Measurements from ENCODE around the gene FN3KRP. TPM values are rescaled to one million over a fixed set of nuclear protein-coding genes. Genes with fewer than 3 reads are reported as not detected.

FN3KRP gene
- total RNA-seq, 5 donors from 2014 or later (not counting 1 experiment from before 2014, with no cell fraction given), result 29.2 to 49.4 (median 44.3) TPM

DNA sequence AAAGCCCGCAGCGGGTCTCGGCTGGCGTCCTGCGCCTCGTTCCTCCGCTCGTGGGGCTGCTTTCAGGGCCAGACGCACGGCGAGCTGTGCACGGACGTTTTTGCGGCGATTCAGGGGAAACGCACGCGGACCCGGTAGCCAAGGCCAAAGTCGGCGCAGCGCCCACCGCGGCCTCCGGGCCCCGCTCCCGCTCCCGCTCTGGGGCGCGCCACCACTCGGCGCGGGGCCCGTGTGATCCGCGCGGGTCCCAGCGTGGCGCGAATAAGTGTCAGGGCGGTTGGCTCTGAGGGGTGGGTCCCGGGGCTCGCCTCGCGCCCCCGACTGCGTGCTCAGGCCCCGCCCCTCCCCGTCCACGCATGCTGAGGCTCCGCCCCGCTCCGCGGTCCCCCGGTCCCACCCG, 34.7 kb downstream of the FN3KRP start:
- peak in 1 of 35 experiments; percentile 60 for DNase-seq
- Mint-ChIP-seq H3K4me3 (peak overlapping the region in 2 of 3 donors; percentile 37 to 43), H3K36me3 (peaks cover 6% of the 10 kb centered on the region), H3K4me1 (peaks cover 16 to 32% (median 26%) of the 10 kb centered on the region in 3 donors), H3K27me3 (no peaks in the 10 kb centered on the region), H3K9me3 (peaks cover 0 to 2% (median 0%) of the 10 kb centered on the region in 3 donors), H3K27ac (no peak overlapping the region)
- peaks cover 7 to 32% of the 10 kb centered on the region in 2 experiments for H3K4me1 ChIP-seq (ENCODE audit: control insufficient read depth in 1 of 2, extremely low read depth in 1 of 2, insufficient read depth in 2 of 2, low read length in 2 of 2)
- ChIA-PET CTCF (no interaction called here), POLR2A (no interaction called here)
- H3K27ac ChIP-seq (ENCODE audit: low read length), result no peak overlapping the region
- H3K9me3 ChIP-seq, result no peaks in the 10 kb centered on the region
- WGBS (ENCODE audit: insufficient coverage), result 2% methylated on average over 40 of the region's 56 CpGs
- no peaks in the 10 kb centered on the region for H3K27me3 ChIP-seq (replicated peaks in 1 of 2; ENCODE audit: control insufficient read depth in 2 of 2, extremely low read depth in 1 of 2, insufficient read depth in 2 of 2, low read length in 1 of 2)
- peak in 3 of 4 experiments; percentile 24 to 65 (median 55) for ATAC-seq (replicated peaks in 1 of 4)
- peak overlapping the region in 1 of 2 donors; percentile 43 for H3K4me3 ChIP-seq (ENCODE audit: control insufficient read depth in 1 of 2, extremely low read depth in 1 of 2, low read length in 1 of 2)
- no peaks in the 10 kb centered on the region for H3K36me3 ChIP-seq (ENCODE audit: control insufficient read depth in 2 of 2, extremely low read depth in 1 of 2, insufficient read depth in 1 of 2, low read length in 1 of 2)

GRCh38 chr17:82751571-82752370, 35.3 kb downstream of the FN3KRP start, which contains the start of gene TBCD:
TSS of gene TBCD (plus strand) at chr17:82752065. CDS start at chr17:82752194, 129 bp downstream.
- H3K27me3 ChIP-seq (replicated peaks in 1 of 2; ENCODE audit: control insufficient read depth in 2 of 2, extremely low read depth in 1 of 2, insufficient read depth in 2 of 2, low read length in 1 of 2), result no peaks in the 10 kb centered on the region
- CTCF ChIA-PET, result no interaction called here
- Mint-ChIP-seq H3K4me1 (peaks cover 16 to 32% (median 26%) of the 10 kb centered on the region in 3 donors), H3K36me3 (peaks cover 6% of the 10 kb centered on the region), H3K27ac (peak within 1 kb of the TSS in 1 of 2 donors; percentile 52), H3K27me3 (no peaks in the 10 kb centered on the region), H3K9me3 (no peaks in the 10 kb centered on the region), H3K4me3 (peak within 1 kb of the TSS; percentile 76 to 81 (median 80))
- H3K4me3 ChIP-seq (ENCODE audit: control insufficient read depth in 1 of 2, extremely low read depth in 1 of 2, low read length in 1 of 2), result peak within 1 kb of the TSS; percentile 45 to 60
- H3K4me1 ChIP-seq (ENCODE audit: control insufficient read depth in 1 of 2, extremely low read depth in 1 of 2, insufficient read depth in 2 of 2, low read length in 2 of 2), result peaks cover 7 to 32% of the 10 kb centered on the region in 2 experiments
- DNase-seq, result peak; percentile 66 to 93 (median 81)
- H3K36me3 ChIP-seq (ENCODE audit: control insufficient read depth in 2 of 2, extremely low read depth in 1 of 2, insufficient read depth in 1 of 2, low read length in 1 of 2), result peaks cover 0 to 2% of the 10 kb centered on the region in 2 donors
- H3K9me3 ChIP-seq, result no peaks in the 10 kb centered on the region
- whole genome bisulfite sequencing (ENCODE audit: insufficient coverage), result under 1% methylated on average over 86 of the region's 114 CpGs
- no peak within 1 kb of the TSS for H3K27ac ChIP-seq (ENCODE audit: low read length)
- POLR2A ChIA-PET, result no interaction called here
- ATAC-seq (replicated peaks in 1 of 4), result peak; percentile 79 to 83 (median 80)

GRCh38 chr17:82752371-82753200, 36.1 kb downstream of the FN3KRP start:
- H3K27ac Mint-ChIP-seq, result peak overlapping the region in 1 of 2 donors; percentile 52
- no peaks in the 10 kb centered on the region for H3K27me3 ChIP-seq (replicated peaks in 1 of 2; ENCODE audit: control insufficient read depth in 2 of 2, extremely low read depth in 1 of 2, insufficient read depth in 2 of 2, low read length in 1 of 2)
- WGBS (ENCODE audit: insufficient coverage), result 2% methylated on average over 50 of the region's 72 CpGs

GRCh38 chr17:82753201-82753464, 36.6 kb downstream of the FN3KRP start:
- WGBS (ENCODE audit: insufficient coverage), result 82% methylated on average over 8 of the region's 8 CpGs
- Histone ChIP-seq H3K27me3 (replicated peaks in 1 of 2; ENCODE audit: control insufficient read depth in 2 of 2, extremely low read depth in 1 of 2, insufficient read depth in 2 of 2, low read length in 1 of 2) (no peaks in the 10 kb centered on the region), H3K36me3 (ENCODE audit: control insufficient read depth in 2 of 2, extremely low read depth in 1 of 2, insufficient read depth in 1 of 2, low read length in 1 of 2) (peaks cover 0 to 6% of the 10 kb centered on the region in 2 donors), H3K9me3 (no peaks in the 10 kb centered on the region), H3K4me1 (ENCODE audit: control insufficient read depth in 1 of 2, extremely low read depth in 1 of 2, insufficient read depth in 2 of 2, low read length in 2 of 2) (peaks cover 7 to 32% of the 10 kb centered on the region in 2 experiments), H3K4me3 (ENCODE audit: control insufficient read depth in 1 of 2, extremely low read depth in 1 of 2, low read length in 1 of 2) (no peak overlapping the region), H3K27ac (ENCODE audit: low read length) (no peak overlapping the region)
- H3K27ac Mint-ChIP-seq, result no peak overlapping the region
- no peaks in the 10 kb centered on the region for H3K9me3 Mint-ChIP-seq
- H3K36me3 Mint-ChIP-seq, result peaks cover 6% of the 10 kb centered on the region
- no peak for DNase-seq
- peaks cover 16 to 32% (median 27%) of the 10 kb centered on the region in 3 donors for H3K4me1 Mint-ChIP-seq
- peak overlapping the region; percentile 76 to 80 (median 78) for H3K4me3 Mint-ChIP-seq
- CTCF ChIA-PET, result no interaction called here
- POLR2A ChIA-PET, result no interaction called here
- H3K27me3 Mint-ChIP-seq, result no peaks in the 10 kb centered on the region
- ATAC-seq (replicated peaks in 1 of 4), result no peak

More at GRCh38 chr17:82752371-82753200, 36.1 kb downstream of the FN3KRP start:
- H3K27ac ChIP-seq (ENCODE audit: low read length), result no peak overlapping the region
- Mint-ChIP-seq H3K27me3 (no peaks in the 10 kb centered on the region), H3K36me3 (peaks cover 6% of the 10 kb centered on the region), H3K4me3 (peak overlapping the region; percentile 76 to 80 (median 78)), H3K9me3 (no peaks in the 10 kb centered on the region), H3K4me1 (peaks cover 16 to 32% (median 26%) of the 10 kb centered on the region in 3 donors)
- CTCF ChIA-PET, result no interaction called here
- POLR2A ChIA-PET, result no interaction called here
- peak in 2 of 4 experiments; percentile 17 to 31 for ATAC-seq (replicated peaks in 1 of 4)
- peak in 1 of 35 experiments; percentile 31 for DNase-seq
- no peaks in the 10 kb centered on the region for H3K9me3 ChIP-seq
- peaks cover 0 to 6% of the 10 kb centered on the region in 2 donors for H3K36me3 ChIP-seq (ENCODE audit: control insufficient read depth in 2 of 2, extremely low read depth in 1 of 2, insufficient read depth in 1 of 2, low read length in 1 of 2)
- peak overlapping the region; percentile 45 to 60 for H3K4me3 ChIP-seq (ENCODE audit: control insufficient read depth in 1 of 2, extremely low read depth in 1 of 2, low read length in 1 of 2)
- H3K4me1 ChIP-seq (ENCODE audit: control insufficient read depth in 1 of 2, extremely low read depth in 1 of 2, insufficient read depth in 2 of 2, low read length in 2 of 2), result peaks cover 7 to 32% of the 10 kb centered on the region in 2 experiments

GRCh38 chr17:82754297-82755208, 38.0 kb downstream of the FN3KRP start:
- no peak overlapping the region for H3K4me3 ChIP-seq (ENCODE audit: control insufficient read depth in 1 of 2, extremely low read depth in 1 of 2, low read length in 1 of 2)
- Mint-ChIP-seq H3K36me3 (peaks cover 6% of the 10 kb centered on the region), H3K4me3 (peak overlapping the region; percentile 13 to 80 (median 31)), H3K27me3 (no peaks in the 10 kb centered on the region), H3K4me1 (peaks cover 16 to 32% (median 27%) of the 10 kb centered on the region in 3 donors), H3K9me3 (no peaks in the 10 kb centered on the region), H3K27ac (no peak overlapping the region)
- POLR2A ChIA-PET, result no interaction called here
- DNase-seq (no peak), ATAC-seq (replicated peaks in 1 of 4) (no peak)
- no peaks in the 10 kb centered on the region for H3K27me3 ChIP-seq (replicated peaks in 1 of 2; ENCODE audit: control insufficient read depth in 2 of 2, extremely low read depth in 1 of 2, insufficient read depth in 2 of 2, low read length in 1 of 2)
- peaks cover 7 to 32% of the 10 kb centered on the region in 2 experiments for H3K4me1 ChIP-seq (ENCODE audit: control insufficient read depth in 1 of 2, extremely low read depth in 1 of 2, insufficient read depth in 2 of 2, low read length in 2 of 2)
- CTCF ChIA-PET, result no interaction called here
- H3K36me3 ChIP-seq (ENCODE audit: control insufficient read depth in 2 of 2, extremely low read depth in 1 of 2, insufficient read depth in 1 of 2, low read length in 1 of 2), result peaks cover 0 to 6% of the 10 kb centered on the region in 2 donors
- no peaks in the 10 kb centered on the region for H3K9me3 ChIP-seq
- H3K27ac ChIP-seq (ENCODE audit: low read length), result no peak overlapping the region
- WGBS (ENCODE audit: insufficient coverage), result 86% methylated on average over 17 of the region's 19 CpGs
